ENCODE results near the gene C20orf141.

Gene C20orf141

DNA sequence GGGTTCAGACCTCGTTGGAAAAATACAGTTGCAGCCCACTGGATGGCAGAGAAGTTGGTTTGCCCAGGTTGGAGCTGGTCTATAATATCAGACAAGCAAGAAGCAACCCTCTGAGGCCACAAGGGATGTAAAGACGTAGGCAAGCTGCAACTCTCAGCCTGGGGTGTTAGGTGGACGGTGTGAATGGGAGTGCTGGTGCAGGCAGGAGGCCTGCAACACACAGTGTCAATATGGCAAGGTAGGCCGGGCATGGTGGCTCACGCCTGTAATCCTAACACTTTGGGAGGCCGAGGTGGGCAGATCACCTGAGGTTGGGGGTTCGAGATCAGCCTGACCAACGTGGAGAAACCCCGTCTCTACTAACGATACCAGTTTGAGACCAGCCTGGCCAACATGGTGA is 36.3 kb downstream of the C20orf141 start:
- no peak for DNase-seq

DNA sequence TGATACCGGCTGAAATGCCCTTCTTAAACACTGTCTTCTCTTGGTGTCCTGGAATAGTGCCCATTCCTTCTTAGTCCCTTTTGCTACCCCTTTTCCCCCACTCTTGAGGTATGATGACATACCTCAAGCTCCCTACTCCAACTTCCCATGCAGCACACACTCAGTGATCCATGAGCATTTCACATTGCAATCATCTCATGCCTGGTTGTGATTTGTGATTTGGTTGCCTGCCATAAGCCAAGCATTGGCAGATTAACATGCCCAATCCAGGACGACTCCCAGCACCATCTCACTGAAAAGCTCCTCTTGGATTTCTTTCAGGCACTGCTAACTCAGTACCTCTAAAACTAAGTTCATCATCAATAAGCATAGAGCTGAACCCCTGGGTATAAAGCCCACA is 43.8 kb downstream of the C20orf141 start:
- no peak for DNase-seq

DNA sequence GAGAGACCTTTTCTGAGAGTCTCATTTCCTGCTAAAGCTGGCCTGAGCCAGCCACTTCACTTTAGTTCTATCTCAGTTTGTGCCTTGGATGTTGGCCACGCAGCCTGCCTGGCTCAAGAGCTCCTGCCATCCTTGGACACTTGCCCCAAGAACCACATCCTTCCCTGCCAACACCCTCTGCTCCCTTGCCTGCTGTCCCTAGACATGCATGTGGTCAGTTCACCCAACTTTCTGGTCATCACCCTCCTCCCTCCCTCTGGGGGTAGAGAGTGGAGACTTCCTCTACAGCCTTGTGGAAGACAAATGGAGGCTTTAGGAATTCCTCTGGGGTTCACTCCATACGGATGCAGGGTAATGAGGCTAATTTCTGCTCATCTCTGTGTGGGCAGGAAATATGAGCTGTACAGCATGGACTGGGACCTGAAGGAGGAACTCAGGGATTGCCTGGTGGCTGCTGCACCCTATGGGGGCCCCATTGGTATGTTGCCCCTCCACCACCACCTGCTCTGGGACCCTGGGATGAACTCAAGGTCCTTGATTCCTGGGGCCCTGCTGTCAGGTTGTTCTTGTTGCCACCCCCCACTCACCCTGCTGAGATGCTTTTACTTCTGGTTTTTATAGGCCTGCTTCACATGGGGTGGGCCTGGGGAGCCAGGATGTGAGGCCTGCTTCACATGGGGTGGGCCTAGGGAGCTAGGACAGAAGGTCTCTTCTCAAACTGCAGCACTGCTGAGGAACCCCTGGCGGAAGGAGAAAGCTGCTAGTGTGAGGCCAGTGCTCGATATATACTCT is 44.7 kb downstream of the C20orf141 start:
- no peak for DNase-seq

DNA sequence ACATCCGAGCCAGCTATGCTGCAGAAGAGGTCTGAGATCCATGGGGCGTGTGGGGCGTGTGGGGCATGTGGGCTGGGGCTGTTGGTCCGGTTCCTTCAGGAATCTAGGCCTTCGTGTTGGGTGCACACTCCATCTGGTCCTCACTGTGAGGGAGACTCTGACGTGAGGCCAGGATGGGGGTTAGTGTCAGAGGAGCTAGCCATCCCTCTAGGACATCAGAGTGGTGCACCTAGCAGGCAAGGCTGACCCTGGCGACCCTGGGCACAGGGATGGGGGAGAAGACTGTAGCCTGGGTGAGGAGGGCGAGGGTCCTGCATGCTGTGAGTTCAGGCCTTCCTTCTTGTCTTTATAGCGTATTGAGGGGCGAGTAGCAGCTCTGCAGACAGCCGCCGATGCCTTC is 49.8 kb downstream of the C20orf141 start:
- DNase-seq = no peak

DNA sequence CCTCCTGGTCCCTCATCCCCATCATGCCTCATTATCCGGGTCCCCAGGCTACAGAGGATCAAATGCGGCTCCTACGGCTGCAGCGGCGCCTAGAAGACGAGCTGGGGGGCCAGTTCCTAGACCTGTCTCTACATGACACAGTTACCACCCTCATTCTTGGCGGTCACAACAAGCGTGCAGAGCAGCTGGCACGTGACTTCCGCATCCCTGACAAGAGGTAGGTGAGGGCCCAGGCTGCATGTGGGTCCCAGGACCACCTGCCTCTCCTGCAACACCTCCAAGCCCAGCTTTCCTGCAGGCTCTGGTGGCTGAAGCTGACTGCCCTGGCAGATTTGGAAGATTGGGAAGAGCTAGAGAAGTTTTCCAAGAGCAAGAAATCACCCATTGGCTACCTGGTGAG is 50.3 kb downstream of the C20orf141 start:
- DNase-seq = no peak

Data from activated gamma-delta T cell treated with Interleukin-2 at 50 U/mL for 16 hours (primary cell).